Left colon (tissue), 2 donors: Measurements from ENCODE around the gene UBE2N. TPM values are rescaled to one million over a fixed set of nuclear protein-coding genes. Genes with fewer than 3 reads are reported as not detected.
"Not testable (repeated sequence)": the region's sequence is repeated elsewhere in the genome, so short reads cannot be mapped to it uniquely, and the experiment has no call there.

Source experiments
- ATAC-seq: fragments of 200-7000 bp; cut with Tn5 transposase; one replicate; pipeline ENCODE4 v1.9.1; 2020; ENCODE audit warnings: mild to moderate bottlenecking, moderate library complexity
- DNase-seq, 2 donors: peaks; one replicate each; pipeline ENCODE4 v3.0.0-alpha.2; 2020
- intact Hi-C, 2 donors: fragments of 100-400 bp; cut with DNase I in 1 of 2; cut with micrococcal nuclease in 1 of 2; formaldehyde crosslinking; loops; one replicate each; pipeline versions ENCODE4 v1.11.2 to v1.14.0; 2022; cut with DNase I, micrococcal nuclease
- total RNA-seq, 2 donors: library from RNA; stranded (reverse); fragmentation: NEBNext Ultra II Directional; extraction: Animal tissue kit (Norgen Biotek cat#: 25700); gene quantifications; one replicate each; pipeline ENCODE4 v1.2.1, GENCODE V29; 2021
- donor health status: DM: no; HTN: no; CAD: no.
- donor health status: DM: yes; HTN: yes; CAD: no.

The UBE2N gene
- total RNA-seq, 2 donors from 2014 or later: 73.1 to 83.5 TPM

- DNase-seq (no peak), ATAC-seq (no peak)
- intact Hi-C loops: no loop called here
These were observed 48.3 kb downstream of the UBE2N start for GRCh38 chr12:93393425-93393824.

- DNase-seq: no peak
- intact Hi-C loops: no loop called here
- ATAC-seq: no peak
These were observed 51.0 kb downstream of the UBE2N start for GRCh38 chr12:93390549-93391297.

DNA sequence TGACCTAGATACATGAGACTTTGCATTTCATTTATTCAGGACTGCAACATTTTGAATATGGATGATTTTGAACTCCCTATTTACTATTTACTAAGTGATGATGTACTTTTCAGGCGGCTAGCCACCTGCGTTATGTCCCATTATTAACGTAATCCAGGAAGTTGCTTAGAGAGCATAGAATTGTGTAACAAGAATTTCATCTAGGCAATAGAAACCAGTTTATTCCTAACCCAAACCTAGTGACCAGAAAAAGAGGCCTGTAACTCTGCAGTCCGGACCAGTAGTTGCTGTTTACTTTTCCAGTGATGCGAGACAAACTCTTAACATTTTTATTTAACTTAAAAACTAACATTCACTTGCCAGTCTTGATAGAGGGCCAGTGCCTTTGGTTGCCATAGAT, 51.7 kb downstream of the UBE2N start:
- DNase-seq: no peak
- no peak for ATAC-seq
- intact Hi-C loops: no loop called here

- no peak for ATAC-seq
- intact Hi-C loops: no loop called here
- DNase-seq: no peak
These were observed 54.0 kb downstream of the UBE2N start for GRCh38 chr12:93387780-93388179.

- intact Hi-C loops, ATAC-seq, DNase-seq: not testable (repeated sequence)
These were observed 59.7 kb downstream of the UBE2N start for GRCh38 chr12:93381976-93382437.

DNA sequence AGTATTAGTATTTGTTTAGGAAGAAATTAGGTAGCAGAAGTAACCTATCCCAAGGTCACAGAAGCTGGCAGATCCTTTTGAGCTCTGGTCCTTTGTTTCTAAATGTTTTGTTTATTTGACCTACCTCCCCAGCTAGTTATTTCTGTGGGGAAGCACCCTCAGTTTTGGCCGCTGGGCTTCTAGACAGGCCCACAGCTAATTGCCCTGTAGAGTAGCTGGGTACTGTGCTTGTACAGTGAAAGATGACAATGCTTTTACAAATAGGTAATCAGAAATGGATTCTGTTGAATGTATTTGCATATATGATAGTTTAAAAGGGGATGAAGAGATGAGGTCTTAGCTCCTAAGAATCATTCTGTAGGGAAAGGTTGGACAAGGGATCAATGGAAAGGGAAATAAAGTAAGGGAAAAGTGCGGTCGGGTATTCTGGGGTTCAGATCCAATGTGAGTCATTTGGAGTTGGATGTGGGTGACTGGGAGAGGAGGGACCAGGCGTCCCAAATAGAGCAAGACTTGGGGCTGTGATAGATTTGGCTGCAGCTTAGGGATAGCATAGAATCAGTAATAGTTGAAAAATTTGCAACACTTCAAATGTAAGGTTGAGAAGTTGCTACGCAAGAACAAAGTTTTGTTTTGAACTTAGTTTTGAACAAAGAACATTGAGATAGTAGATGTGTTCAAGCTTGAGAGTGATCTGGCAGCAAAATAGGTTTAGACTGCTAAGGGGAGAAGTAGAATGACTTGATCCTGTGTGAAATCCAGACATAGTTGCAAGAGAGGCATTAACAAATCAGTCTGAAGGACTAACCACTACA, 60.4 kb downstream of the UBE2N start:
- no peak for ATAC-seq
- no peak for DNase-seq
- intact Hi-C loops: no loop called here

- intact Hi-C loops: no loop called here
- ATAC-seq (no peak), DNase-seq (peak in 1 of 2 donors; percentile 21)
These were observed 61.1 kb downstream of the UBE2N start for GRCh38 chr12:93380480-93381121.

GRCh38 chr12:93379981-93380361, 61.8 kb downstream of the UBE2N start:
- intact Hi-C loops: loop anchor here in 1 of 2 donors (10.0 kb wide), 1 partner anchor 285 kb away; no protein-coding TSS in a partner anchor
- DNase-seq: no peak
- ATAC-seq: no peak

DNA sequence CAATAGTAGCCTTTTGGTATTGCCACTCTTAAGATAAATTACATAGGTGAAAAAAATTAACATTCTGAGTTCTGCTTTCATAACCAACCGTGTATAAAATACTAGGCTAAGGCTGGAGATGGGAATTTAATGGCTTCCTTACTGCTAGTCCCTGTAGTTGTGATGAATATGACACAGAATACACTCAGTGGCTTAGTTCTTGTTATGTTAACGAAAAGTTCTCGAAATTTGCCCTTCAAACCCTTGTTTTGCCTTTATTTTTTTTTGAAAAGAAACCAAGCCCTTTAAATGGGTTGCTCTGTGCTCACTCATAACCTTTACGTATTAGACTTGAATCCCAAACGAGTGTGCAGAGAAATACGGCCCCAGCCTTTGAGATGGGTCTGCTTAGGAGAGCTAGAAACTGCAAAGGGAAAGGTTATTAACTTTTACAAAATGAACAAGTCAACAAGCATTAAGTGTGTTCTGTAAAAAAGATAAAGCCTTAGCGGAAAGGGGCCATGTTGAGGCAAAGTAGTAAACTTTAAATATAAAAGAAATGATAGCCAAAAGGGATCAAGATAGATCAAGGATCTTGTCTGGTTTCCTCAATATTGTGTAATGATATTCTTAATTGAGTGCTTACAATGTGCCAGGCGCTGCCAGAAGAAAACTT, 62.3 kb downstream of the UBE2N start:
- DNase-seq: no peak
- intact Hi-C loops: loop anchor here in 1 of 2 donors (10.0 kb wide), 1 partner anchor 285 kb away; no protein-coding TSS in a partner anchor
- ATAC-seq: no peak

- DNase-seq (no peak), ATAC-seq (no peak)
- intact Hi-C loops: loop anchor here in 1 of 2 donors (10.0 kb wide), 1 partner anchor 284 kb away; no protein-coding TSS in a partner anchor
These were observed 62.8 kb downstream of the UBE2N start for GRCh38 chr12:93378998-93379325.

GRCh38 chr12:93378196-93378997, 63.4 kb downstream of the UBE2N start:
- peak; percentile 11 for ATAC-seq
- intact Hi-C loops: loop anchor here in 1 of 2 donors (10.0 kb wide), 1 partner anchor 284 kb away; no protein-coding TSS in a partner anchor
- DNase-seq: peak in 1 of 2 donors; percentile 60

GRCh38 chr12:93377252-93378195, 64.2 kb downstream of the UBE2N start, which contains the start of gene NUDT4:
TSS of gene NUDT4 (plus strand) at chr12:93377925. CDS start at chr12:93378323, 398 bp downstream.
- DNase-seq (peak; percentile 97 to 99), ATAC-seq (peak; percentile 84)
- intact Hi-C loops: loop anchor here in 1 of 2 donors (10.0 kb wide), 1 partner anchor 283 kb away; no protein-coding TSS in a partner anchor

- intact Hi-C loops: loop anchor here in 1 of 2 donors (10.0 kb wide), 1 partner anchor 282 kb away; no protein-coding TSS in a partner anchor
- DNase-seq: peak; percentile 42 to 50
- ATAC-seq: peak; percentile 11
These were observed 65.1 kb downstream of the UBE2N start for GRCh38 chr12:93376436-93377251.

DNA sequence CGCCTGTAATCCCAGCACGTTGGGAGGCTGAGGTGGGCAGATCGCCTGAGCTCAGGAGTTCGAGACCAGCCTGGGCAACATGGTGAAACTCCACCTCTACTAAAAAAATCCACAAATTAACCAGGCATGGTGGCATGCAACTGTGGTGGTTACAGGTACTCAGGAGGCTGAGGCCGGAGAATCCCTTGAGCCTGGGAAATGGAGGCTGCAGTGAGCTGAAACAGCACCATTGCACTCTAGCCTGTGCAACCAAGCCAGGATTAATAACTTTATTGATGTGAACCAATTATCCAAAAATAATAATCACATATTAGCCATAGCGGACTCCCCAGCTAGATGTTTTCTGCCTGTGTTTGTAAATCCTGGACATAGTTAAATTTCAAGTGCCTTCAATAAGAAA, 65.8 kb downstream of the UBE2N start:
- DNase-seq (no peak), ATAC-seq (no peak)
- intact Hi-C loops: loop anchor here in 1 of 2 donors (10.0 kb wide), 1 partner anchor 281 kb away; no protein-coding TSS in a partner anchor

GRCh38 chr12:93373961-93374656, 67.6 kb downstream of the UBE2N start:
- peak in 1 of 2 donors; percentile 36 for DNase-seq
- intact Hi-C loops: loop anchor here in 1 of 2 donors (10.0 kb wide), 1 partner anchor 279 kb away; no protein-coding TSS in a partner anchor
- ATAC-seq: peak; percentile 44
